Loucy (cell line): ENCODE data around the gene THSD7A.

Experiments
- H2AFZ ChIP-seq: fragments of 200-600 bp; sonication (generic); 2 replicates; pipeline ENCODE4 v1.6.0; 2016; ENCODE audit warnings: antibody characterized with exemption, mild to moderate bottlenecking, low read length, moderate library complexity
- H3F3A ChIP-seq: fragments of 200-600 bp; 2 replicates; pipeline ENCODE4 v1.6.0; 2016; ENCODE audit warnings: antibody characterized with exemption, low read depth, mild to moderate bottlenecking
- H3K27me3 ChIP-seq: fragments of 200-600 bp; sonication (generic); 2 replicates; pipeline ENCODE4 v1.6.1; 2014; ENCODE audit warnings: low read length, mild to moderate bottlenecking; ENCODE audit not compliant: insufficient read depth, poor library complexity, severe bottlenecking
- H3K36me3 ChIP-seq: fragments of 200-600 bp; sonication (generic); 2 replicates; pipeline ENCODE4 v1.6.1; 2016; ENCODE audit warnings: low read length; ENCODE audit not compliant: insufficient read depth
- H3K4me1 ChIP-seq: fragments of 200-600 bp; sonication (generic); 2 replicates; pipeline ENCODE4 v1.5.1; 2014; ENCODE audit warnings: low read length, mild to moderate bottlenecking; ENCODE audit not compliant: insufficient read depth, poor library complexity, severe bottlenecking
- H3K4me2 ChIP-seq: fragments of 200-600 bp; sonication (generic); 2 replicates; pipeline ENCODE4 v1.6.0; 2014; ENCODE audit warnings: antibody characterized with exemption, low read length, low read depth, mild to moderate bottlenecking; ENCODE audit not compliant: poor library complexity, severe bottlenecking
- H3K4me3 ChIP-seq: fragments of 200-600 bp; sonication (generic); 2 replicates; pipeline ENCODE4 v1.5.1; 2014; ENCODE audit warnings: low read length, mild to moderate bottlenecking, mixed read lengths; ENCODE audit not compliant: poor library complexity, severe bottlenecking
- H3K79me2 ChIP-seq: fragments of 200-600 bp; sonication (generic); 2 replicates; pipeline ENCODE4 v1.6.1; 2014; ENCODE audit warnings: low read length; ENCODE audit not compliant: insufficient read depth
- H3K9ac ChIP-seq: fragments of 200-600 bp; sonication (generic); 2 replicates; pipeline ENCODE4 v1.6.0; 2014; ENCODE audit warnings: mild to moderate bottlenecking, low read depth, low read length, moderate library complexity; ENCODE audit not compliant: poor library complexity, severe bottlenecking
- H3K9me2 ChIP-seq: fragments of 200-600 bp; sonication (generic); replicated peaks from 2 replicates; pipeline ENCODE4 v1.6.1; 2016; ENCODE audit warnings: low read depth, low read length, mixed read lengths
- H3K9me3 ChIP-seq: fragments of 200-600 bp; sonication (generic); 2 replicates; pipeline ENCODE4 v1.6.1; 2014; ENCODE audit warnings: mild to moderate bottlenecking, antibody characterized with exemption, low read length, low read depth; ENCODE audit not compliant: insufficient read depth
- H4K20me1 ChIP-seq: fragments of 200-600 bp; sonication (generic); 2 replicates; pipeline ENCODE4 v1.6.0; 2014; ENCODE audit warnings: antibody characterized with exemption, low read length, mild to moderate bottlenecking; ENCODE audit not compliant: insufficient read depth, poor library complexity, severe bottlenecking
- CTCF ChIP-seq: fragments of 200-600 bp; sonication (generic); conservative IDR thresholded peaks from 2 replicates; pipeline ENCODE4 v1.5.1; 2014; ENCODE audit warnings: mild to moderate bottlenecking, antibody characterized with exemption, low read length
- EZH2phosphoT487 ChIP-seq: fragments of 200-600 bp; IDR thresholded peaks from 2 replicates; pipeline ENCODE4 v1.6.1; 2018; ENCODE audit warnings: antibody characterized with exemption, mild to moderate bottlenecking, moderate library complexity, borderline replicate concordance

THSD7A gene

GRCh38 chr7:11713352-11713751 lies 118.6 kb downstream of the THSD7A start:
- H3K27me3 ChIP-seq: no peaks in the 10 kb centered on the region
- H3K4me1 ChIP-seq: no peaks in the 10 kb centered on the region
- H3K4me2 ChIP-seq: no peak overlapping the region
- no peak overlapping the region for H3K4me3 ChIP-seq
- H3K79me2 ChIP-seq: no peaks in the 10 kb centered on the region
- H2AFZ ChIP-seq: no peak overlapping the region
- no peak for TF ChIP-seq CTCF
- no peak for TF ChIP-seq EZH2phosphoT487
- H4K20me1 ChIP-seq: no peaks in the 10 kb centered on the region
- H3K9ac ChIP-seq: no peak overlapping the region
- no peaks in the 10 kb centered on the region for H3K9me2 ChIP-seq
- no peaks in the 10 kb centered on the region for H3K9me3 ChIP-seq
- no peaks in the 10 kb centered on the region for H3F3A ChIP-seq
- H3K36me3 ChIP-seq: no peaks in the 10 kb centered on the region

GRCh38 chr7:11710377-11710776 lies 121.6 kb downstream of the THSD7A start:
- Histone ChIP-seq H3K4me2 (no peak overlapping the region), H4K20me1 (no peaks in the 10 kb centered on the region), H3K4me3 (no peak overlapping the region), H3K9ac (no peak overlapping the region), H3K9me2 (no peaks in the 10 kb centered on the region), H3K4me1 (no peaks in the 10 kb centered on the region), H3K9me3 (no peaks in the 10 kb centered on the region), H2AFZ (peak overlapping the region; percentile 28; the same call in 1 of the 2 replicates), H3K79me2 (no peaks in the 10 kb centered on the region), H3K27me3 (no peaks in the 10 kb centered on the region), H3F3A (no peaks in the 10 kb centered on the region), H3K36me3 (no peaks in the 10 kb centered on the region)
- TF ChIP-seq CTCF (no peak), EZH2phosphoT487 (no peak)

- no peaks in the 10 kb centered on the region for H3K27me3 ChIP-seq
Measured at GRCh38 chr7:11709196-11709595, 122.8 kb downstream of the THSD7A start.

More at GRCh38 chr7:11709196-11709595, 122.8 kb downstream of the THSD7A start:
- Histone ChIP-seq H2AFZ (no peak overlapping the region), H3K9ac (no peak overlapping the region), H3K4me2 (no peak overlapping the region), H3K4me3 (no peak overlapping the region), H3K4me1 (no peaks in the 10 kb centered on the region), H3K36me3 (no peaks in the 10 kb centered on the region), H4K20me1 (no peaks in the 10 kb centered on the region), H3K79me2 (no peaks in the 10 kb centered on the region), H3F3A (no peaks in the 10 kb centered on the region), H3K9me3 (no peaks in the 10 kb centered on the region), H3K9me2 (no peaks in the 10 kb centered on the region)
- no peak for TF ChIP-seq EZH2phosphoT487
- no peak for TF ChIP-seq CTCF
